PC-3 (cell line): ENCODE measurements around the gene PSME1. TPM values are rescaled to one million over a fixed set of nuclear protein-coding genes. Genes with fewer than 3 reads are reported as not detected.

Experiments used
- ATAC-seq: fragments of 200-7000 bp; cut with Tn5 transposase; 2 replicates; pipeline ENCODE4 v1.9.1; 2020; ENCODE audit warnings: mild to moderate bottlenecking, moderate library complexity
- BruUV-seq: library from RNA; stranded (reverse); fragments of 400-500 nt; replicated peaks from 2 replicates; lab custom pipeline; 2021; lab: Mats Ljungman, UMichigan
- CTCF ChIA-PET: fragments of 300-600 bp; sonication (Branson Sonifier 250); formaldehyde crosslinking; loops from one replicate; lab custom pipeline; 2022; ENCODE audit warnings: antibody characterized with exemption; lab: Charles Lee
- POLR2A ChIA-PET: fragments of 300-600 bp; sonication (Branson Sonifier 250); formaldehyde crosslinking; loops from one replicate; lab custom pipeline; 2022; ENCODE audit warnings: antibody characterized with exemption; ENCODE audit not compliant: unreplicated experiment; lab: Charles Lee
- DNase-seq: peaks from one replicate; pipeline ENCODE4 v3.0.0-alpha.2; 2015
- H2AFZ ChIP-seq: fragments of 300-600 bp; sonication (generic); 2 replicates; pipeline ENCODE4 v1.6.0; 2016; ENCODE audit warnings: antibody characterized with exemption, low read length
- H3F3A ChIP-seq: fragments of 300-600 bp; sonication (generic); one replicate; pipeline ENCODE4 v1.6.0; 2017; ENCODE audit warnings: antibody characterized with exemption, low read length, control low read depth, mild to moderate bottlenecking; ENCODE audit not compliant: unreplicated experiment
- H3K27ac ChIP-seq: fragments of 300-600 bp; sonication (generic); 2 replicates; pipeline ENCODE4 v1.5.1; 2016; ENCODE audit warnings: mild to moderate bottlenecking, low read length
- H3K27me3 ChIP-seq: fragments of 300-600 bp; sonication (generic); 2 replicates; pipeline ENCODE4 v1.6.1; 2016; ENCODE audit warnings: low read length, mixed read lengths
- H3K36me3 ChIP-seq: fragments of 300-600 bp; sonication (generic); 2 replicates; pipeline ENCODE4 v1.6.1; 2016; ENCODE audit warnings: low read depth, mixed run types, low read length, mixed read lengths
- H3K4me1 ChIP-seq: fragments of 300-600 bp; sonication (generic); 2 replicates; pipeline ENCODE4 v1.5.1; 2016; ENCODE audit warnings: low read length; ENCODE audit not compliant: insufficient read depth
- H3K4me2 ChIP-seq: fragments of 300-600 bp; sonication (generic); 2 replicates; pipeline ENCODE4 v1.6.0; 2016; ENCODE audit warnings: low read length
- H3K4me3 ChIP-seq: fragments of 300-600 bp; sonication (generic); 2 replicates; pipeline ENCODE4 v1.5.1; 2016; ENCODE audit warnings: mild to moderate bottlenecking, low read length, mixed read lengths
- H3K79me2 ChIP-seq: fragments of 300-600 bp; sonication (generic); 2 replicates; pipeline ENCODE4 v1.6.1; 2017; ENCODE audit warnings: low read length, mixed read lengths
- H3K9ac ChIP-seq: fragments of 300-600 bp; sonication (generic); 2 replicates; pipeline ENCODE4 v1.6.0; 2016; ENCODE audit warnings: mild to moderate bottlenecking, low read length
- H3K9me2 ChIP-seq: fragments of 300-600 bp; sonication (generic); replicated peaks from 2 replicates; pipeline ENCODE4 v1.6.1; 2016; ENCODE audit warnings: mixed run types, low read length, mixed read lengths
- H3K9me3 ChIP-seq: fragments of 300-600 bp; sonication (generic); 2 replicates; pipeline ENCODE4 v1.6.1; 2016; ENCODE audit warnings: low read length, mixed read lengths
- H4K20me1 ChIP-seq: fragments of 300-600 bp; sonication (generic); 2 replicates; pipeline ENCODE4 v1.6.1; 2016; ENCODE audit warnings: low read length, mixed read lengths
- EZH2 ChIP-seq: fragments of 300-600 bp; sonication (generic); IDR thresholded peaks from one replicate; pipeline ENCODE4 v1.6.1; 2017; ENCODE audit warnings: antibody characterized with exemption, mild to moderate bottlenecking, low read length; ENCODE audit not compliant: unreplicated experiment
- EZH2phosphoT487 ChIP-seq: fragments of 300-600 bp; sonication (generic); IDR thresholded peaks from 2 replicates; pipeline ENCODE4 v1.6.1; 2018; ENCODE audit warnings: mild to moderate bottlenecking, antibody characterized with exemption, low read length, borderline replicate concordance
- intact Hi-C: fragments of 100-400 bp; cut with micrococcal nuclease; formaldehyde crosslinking; loops from 2 replicates; pipeline ENCODE4 v1.9.0; 2023
- total RNA-seq: library from RNA; depleted of rRNA; stranded (reverse); fragments of >200 nt; gene quantifications from 2 replicates; pipeline ENCODE4 v1.2.3, GENCODE V29; 2014
- TF ChIP-seq, protein P1 (sequence below): fragments of 300-600 bp; sonication (generic); conservative IDR thresholded peaks from 2 replicates; pipeline ENCODE4 v1.5.1; 2017; ENCODE audit warnings: antibody characterized with exemption, low read depth, mild to moderate bottlenecking, low read length

Gene PSME1
- total RNA-seq, 1 experiment from 2014 or later, result 163 TPM

GRCh38 chr14:24138396-24139271, 2.6 kb downstream of the PSME1 start:
- Histone ChIP-seq H3K4me1 (peaks cover 26% of the 10 kb centered on the region), H2AFZ (no peak overlapping the region), H3K4me2 (0 out of 2 replicates have a peak overlapping the region, but pooled peaks have one; percentile 92), H3K4me3 (no peak overlapping the region), H3K79me2 (peaks cover 38% of the 10 kb centered on the region), H3K27me3 (no peaks in the 10 kb centered on the region), H3K27ac (no peak overlapping the region), H3F3A (no peaks in the 10 kb centered on the region), H3K36me3 (peaks cover 17% of the 10 kb centered on the region; the same call in 1 of the 2 replicates), H4K20me1 (no peaks in the 10 kb centered on the region), H3K9me3 (no peaks in the 10 kb centered on the region), H3K9me2 (no peaks in the 10 kb centered on the region), H3K9ac (no peak overlapping the region)
- no peak for DNase-seq
- intact Hi-C loops, result no loop called here
- ATAC-seq, result no peak
- TF ChIP-seq EZH2phosphoT487 (no peak), EZH2 (no peak)
- TF ChIP-seq, protein P1, sequence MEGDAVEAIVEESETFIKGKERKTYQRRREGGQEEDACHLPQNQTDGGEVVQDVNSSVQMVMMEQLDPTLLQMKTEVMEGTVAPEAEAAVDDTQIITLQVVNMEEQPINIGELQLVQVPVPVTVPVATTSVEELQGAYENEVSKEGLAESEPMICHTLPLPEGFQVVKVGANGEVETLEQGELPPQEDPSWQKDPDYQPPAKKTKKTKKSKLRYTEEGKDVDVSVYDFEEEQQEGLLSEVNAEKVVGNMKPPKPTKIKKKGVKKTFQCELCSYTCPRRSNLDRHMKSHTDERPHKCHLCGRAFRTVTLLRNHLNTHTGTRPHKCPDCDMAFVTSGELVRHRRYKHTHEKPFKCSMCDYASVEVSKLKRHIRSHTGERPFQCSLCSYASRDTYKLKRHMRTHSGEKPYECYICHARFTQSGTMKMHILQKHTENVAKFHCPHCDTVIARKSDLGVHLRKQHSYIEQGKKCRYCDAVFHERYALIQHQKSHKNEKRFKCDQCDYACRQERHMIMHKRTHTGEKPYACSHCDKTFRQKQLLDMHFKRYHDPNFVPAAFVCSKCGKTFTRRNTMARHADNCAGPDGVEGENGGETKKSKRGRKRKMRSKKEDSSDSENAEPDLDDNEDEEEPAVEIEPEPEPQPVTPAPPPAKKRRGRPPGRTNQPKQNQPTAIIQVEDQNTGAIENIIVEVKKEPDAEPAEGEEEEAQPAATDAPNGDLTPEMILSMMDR, result no peak
- BruUV-seq, result no TSS peak
- ChIA-PET CTCF (no interaction called here), POLR2A (no interaction called here)

DNA sequence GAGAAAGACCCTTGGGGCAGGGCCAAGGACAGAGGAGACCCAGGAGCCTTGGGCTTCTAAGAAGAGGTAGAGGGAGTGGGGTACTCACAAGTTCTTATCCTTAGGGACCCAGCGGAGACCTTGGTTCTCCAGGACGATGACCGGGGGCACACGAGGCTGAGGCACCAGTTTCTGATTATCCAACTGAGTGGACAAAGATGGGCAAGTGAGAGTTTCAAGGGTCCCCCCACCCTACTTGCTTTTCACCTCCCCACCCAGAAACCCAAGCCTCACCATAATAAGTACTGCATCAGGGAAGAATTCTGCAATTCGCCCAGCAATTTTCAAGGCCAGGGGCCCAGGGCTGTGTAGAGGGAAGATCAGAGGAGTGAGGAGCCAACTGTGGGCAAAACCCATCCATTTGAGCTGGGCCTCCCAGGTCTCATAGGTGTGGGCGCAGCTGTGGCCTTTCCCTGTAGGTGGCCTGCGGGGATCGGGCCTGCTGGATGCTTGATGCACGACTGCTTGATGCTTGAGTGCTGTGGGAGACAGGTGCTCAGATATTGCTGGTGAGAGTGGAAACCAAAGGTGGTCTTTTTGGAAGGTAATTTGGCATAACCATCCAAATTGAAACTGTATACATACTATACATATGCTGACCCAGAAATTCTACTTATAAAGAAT, 3.4 kb downstream of the PSME1 start:
- POLR2A ChIA-PET, result interaction anchor here (0.6 kb wide), 1 partner anchor 10 kb away, joined by 4 read pairs; no protein-coding TSS in a partner anchor
- peak overlapping the region; percentile 91 for H3K4me3 ChIP-seq
- peak overlapping the region; percentile 92 for H3K4me2 ChIP-seq
- TF ChIP-seq, protein P1, result no peak; the same call in 1 of the 2 replicates
- TF ChIP-seq EZH2phosphoT487 (no peak), EZH2 (no peak)
- H3K9me3 ChIP-seq, result no peaks in the 10 kb centered on the region
- CTCF ChIA-PET, result no interaction called here
- H4K20me1 ChIP-seq, result no peaks in the 10 kb centered on the region
- ATAC-seq (no peak), DNase-seq (peak; percentile 35)
- intact Hi-C loops, result no loop called here
- H3F3A ChIP-seq, result no peaks in the 10 kb centered on the region
- no peak overlapping the region for H3K27ac ChIP-seq
- H3K36me3 ChIP-seq, result peaks cover 19% of the 10 kb centered on the region; the same call in 1 of the 2 replicates
- H3K9me2 ChIP-seq, result no peaks in the 10 kb centered on the region
- H2AFZ ChIP-seq, result no peak overlapping the region
- H3K27me3 ChIP-seq, result no peaks in the 10 kb centered on the region
- H3K9ac ChIP-seq, result peak overlapping the region; percentile 75; the same call in 1 of the 2 replicates
- H3K79me2 ChIP-seq, result peaks cover 40% of the 10 kb centered on the region
- TSS peak; percentile 9 for BruUV-seq
- H3K4me1 ChIP-seq, result peaks cover 26% of the 10 kb centered on the region
